K562 (cell line): ENCODE measurements around the gene SSBP2. TPM values are rescaled to one million over a fixed set of nuclear protein-coding genes. Genes with fewer than 3 reads are reported as not detected.

ENCODE experiments used
- FOXA1 ChIP-seq: fragments of 450-650 bp; IDR thresholded peaks from 2 replicates; pipeline ENCODE4 v1.6.1; 2016; ENCODE audit warnings: mild to moderate bottlenecking, borderline replicate concordance
- HEY1 ChIP-seq: fragments of 250-450 bp; sonication (Bioruptor Pico); IDR thresholded peaks from 2 replicates; pipeline ENCODE4 v1.5.0; 2020; ENCODE audit warnings: mild to moderate bottlenecking, moderate library complexity, borderline replicate concordance
- HOXB6 ChIP-seq: fragments of 250-450 bp; sonication (Bioruptor Pico); IDR thresholded peaks from 2 replicates; pipeline ENCODE4 v1.5.1; 2022; ENCODE audit warnings: mild to moderate bottlenecking, borderline replicate concordance
- KLF10 ChIP-seq: fragments of 250-450 bp; sonication (Bioruptor Pico); IDR thresholded peaks from 2 replicates; pipeline ENCODE4 v1.6.1; 2021; ENCODE audit warnings: matching md5 sums
- MAFF ChIP-seq: IDR thresholded peaks from 2 replicates; pipeline ENCODE4 v1.6.1; 2012; ENCODE audit warnings: low read length, improper control_type of control experiment
- PBX2 ChIP-seq, 2 experiments: IDR thresholded peaks in 1 of 2; conservative IDR thresholded peaks in 1 of 2; 2 replicates each; pipeline ENCODE4 v1.6.1; 2016; ENCODE audit warnings: low read depth in 2 of 2, mild to moderate bottlenecking in 1 of 2, missing compliant biosample characterization in 1 of 2, missing genetic modification characterization in 1 of 2, moderate library complexity in 1 of 2
- PRPF4 ChIP-seq: fragments of 200-400 bp; formaldehyde crosslinking; IDR thresholded peaks from one replicate; pipeline ENCODE4 v1.6.1; 2017; ENCODE audit warnings: low read length, low read depth, mild to moderate bottlenecking; ENCODE audit not compliant: insufficient read depth, poor library complexity, severe bottlenecking
- PTRF ChIP-seq: fragments of 450-650 bp; IDR thresholded peaks from 2 replicates; pipeline ENCODE4 v1.6.1; 2016; ENCODE audit warnings: mild to moderate bottlenecking, missing genetic modification characterization, missing compliant biosample characterization
- RERE ChIP-seq: sonication (generic); formaldehyde crosslinking; IDR thresholded peaks from 2 replicates; pipeline ENCODE4 v1.8.0; 2023; ENCODE audit warnings: missing genetic modification reagents, mild to moderate bottlenecking, borderline replicate concordance
- RREB1 ChIP-seq: fragments of 250-450 bp; sonication (Bioruptor Pico); IDR thresholded peaks from 2 replicates; pipeline ENCODE4 v1.4.0; 2020
- WHSC1 ChIP-seq: IDR thresholded peaks from one replicate; pipeline ENCODE4 v1.6.1; 2012; ENCODE audit warnings: low read length, control low read depth, inconsistent platforms
- ZNF444 ChIP-seq: fragments of 250-450 bp; sonication (Bioruptor Pico); IDR thresholded peaks from 2 replicates; pipeline ENCODE4 v1.4.0; 2020; ENCODE audit warnings: mild to moderate bottlenecking, moderate library complexity
- polyA plus RNA-seq, 8 experiments: library from polyadenylated mRNA; depleted of rRNA in 4 of 8; stranded (reverse) in 5 of 8; unstranded in 3 of 8; fragments of >200 nt; fragmentation: Nextera tagmentation in 2 of 8; fragmentation: Illumina TruSeq in 1 of 8; extraction: Ambion mirVana in 2 of 8; extraction: Trizol in 1 of 8; gene quantifications; 2 replicates each; pipeline versions ENCODE4 v1.2.1 to v1.2.3, GENCODE V29; 2011 to 2014; ENCODE audit warnings: inconsistent platforms in 1 of 8, missing spikeins in 1 of 8
- total RNA-seq, 7 experiments: library from RNA; depleted of rRNA in 6 of 7; stranded (reverse); fragments of >200 nt in 6 of 7; fragmentation: Illumina TruSeq in 2 of 7; extraction: Trizol in 2 of 7; gene quantifications; 2 replicates each; pipeline versions ENCODE4 v1.2.1 to v1.2.3, GENCODE V29; 2011 to 2021; ENCODE audit warnings: low replicate concordance in 1 of 7

The SSBP2 gene
- total and polyA plus RNA-seq, 9 of the 15 experiments (the other 6 are each of a cell fraction or from before 2014, with no cell fraction given) = 22.3 to 133 (median 42.1) TPM

GRCh38 chr5:81751009-81751835 is at the start of gene SSBP2 (continued):
- TF ChIP-seq HEY1 (0 out of 2 replicates have a peak, but pooled peaks have one; percentile 76), RREB1 (peak; percentile 73; the same call in 1 of the 2 replicates), WHSC1 (no peak), ZNF444 (peak; percentile 89; the same call in 1 of the 2 replicates), PTRF (tag) (no peak), FOXA1 (no peak), KLF10 (CRISPR knock-in tag) (no peak), PRPF4 (no peak), MAFF (no peak), PBX2 (CRISPR knock-in tag; IDR thresholded peaks at IDR 0.05; ENCODE audit: low read depth) (peak; percentile 97; the same call in 1 of the 2 replicates), PBX2 (tag; conservative IDR thresholded peaks at IDR 0.05; ENCODE audit: low read depth) (peak; percentile 97), RERE (CRISPR knock-in tag) (no peak), HOXB6 (no peak)
